ENCODE data around the gene RBM15B. TPM values are rescaled to one million over a fixed set of nuclear protein-coding genes. Genes with fewer than 3 reads are reported as not detected.
"Not testable (repeated sequence)": the region's sequence is repeated elsewhere in the genome, so short reads cannot be mapped to it uniquely, and the experiment has no call there.

Gene RBM15B
- total RNA-seq, 4 donors from 2014 or later, result 33.6 to 50.9 (median 41.7) TPM

DNA sequence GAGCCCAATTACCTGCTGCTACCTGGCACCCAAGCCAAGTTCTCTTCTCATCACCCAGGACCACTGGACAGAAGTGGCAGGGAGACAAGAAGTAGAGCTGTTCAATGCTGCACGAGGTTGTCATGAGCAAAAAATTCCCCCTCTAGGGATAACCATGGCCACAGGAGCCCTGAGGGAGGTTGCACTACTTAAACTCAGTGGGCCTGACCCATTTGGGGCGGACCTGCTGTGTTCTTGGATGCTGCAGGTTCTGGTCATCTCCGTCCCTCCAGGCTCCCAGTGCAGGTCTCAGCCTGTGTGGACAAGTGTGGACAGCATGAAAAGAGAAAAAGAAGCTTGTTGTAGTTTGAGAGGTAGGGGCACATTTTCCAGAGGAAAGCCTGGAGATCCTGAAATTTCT is 32.1 kb upstream of the RBM15B start:
- H3K27me3 ChIP-seq, result no peaks in the 10 kb centered on the region
- peaks cover 5% of the 10 kb centered on the region for H3K4me1 ChIP-seq
- 83% methylated on average over 3 of the region's 3 CpGs for WGBS
- H3K27ac ChIP-seq, result no peak overlapping the region
- no peaks in the 10 kb centered on the region for H3K9me3 ChIP-seq
- TF ChIP-seq, protein P1, sequence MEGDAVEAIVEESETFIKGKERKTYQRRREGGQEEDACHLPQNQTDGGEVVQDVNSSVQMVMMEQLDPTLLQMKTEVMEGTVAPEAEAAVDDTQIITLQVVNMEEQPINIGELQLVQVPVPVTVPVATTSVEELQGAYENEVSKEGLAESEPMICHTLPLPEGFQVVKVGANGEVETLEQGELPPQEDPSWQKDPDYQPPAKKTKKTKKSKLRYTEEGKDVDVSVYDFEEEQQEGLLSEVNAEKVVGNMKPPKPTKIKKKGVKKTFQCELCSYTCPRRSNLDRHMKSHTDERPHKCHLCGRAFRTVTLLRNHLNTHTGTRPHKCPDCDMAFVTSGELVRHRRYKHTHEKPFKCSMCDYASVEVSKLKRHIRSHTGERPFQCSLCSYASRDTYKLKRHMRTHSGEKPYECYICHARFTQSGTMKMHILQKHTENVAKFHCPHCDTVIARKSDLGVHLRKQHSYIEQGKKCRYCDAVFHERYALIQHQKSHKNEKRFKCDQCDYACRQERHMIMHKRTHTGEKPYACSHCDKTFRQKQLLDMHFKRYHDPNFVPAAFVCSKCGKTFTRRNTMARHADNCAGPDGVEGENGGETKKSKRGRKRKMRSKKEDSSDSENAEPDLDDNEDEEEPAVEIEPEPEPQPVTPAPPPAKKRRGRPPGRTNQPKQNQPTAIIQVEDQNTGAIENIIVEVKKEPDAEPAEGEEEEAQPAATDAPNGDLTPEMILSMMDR (IDR thresholded peaks at IDR 0.05), result no peak
- TF ChIP-seq POLR2AphosphoS5 (IDR thresholded peaks at IDR 0.05) (no peak), POLR2A (IDR thresholded peaks at IDR 0.05) (no peak), EP300 (IDR thresholded peaks at IDR 0.05) (no peak)
- no peaks in the 10 kb centered on the region for H3K36me3 ChIP-seq
- no peak overlapping the region for H3K4me3 ChIP-seq
- peak in 1 of 2 donors; percentile 29 for DNase-seq (ENCODE audit: low spot score in 2 of 2)

DNA sequence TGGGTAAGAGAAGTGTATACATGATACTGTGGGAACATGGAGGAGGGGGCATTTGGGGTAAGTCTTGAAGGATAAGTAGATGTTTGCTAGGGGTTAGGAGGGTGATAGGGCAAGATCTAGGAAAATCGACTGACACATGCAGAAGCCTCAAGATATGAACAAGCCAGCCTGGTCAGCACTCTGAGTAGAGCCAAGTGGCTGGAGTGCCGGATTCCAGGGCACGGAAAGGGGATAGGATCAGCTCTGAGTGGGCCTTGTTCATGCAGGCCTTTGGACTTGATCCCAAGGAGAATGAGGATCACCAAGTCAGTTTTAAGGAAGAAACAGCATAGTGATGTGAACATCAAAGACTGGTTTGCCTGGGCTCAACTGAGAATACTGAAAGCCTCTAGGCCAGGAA is 30.3 kb upstream of the RBM15B start:
- Histone ChIP-seq H3K4me3 (no peak overlapping the region), H3K9me3 (no peaks in the 10 kb centered on the region), H3K27ac (no peak overlapping the region), H3K27me3 (no peaks in the 10 kb centered on the region), H3K4me1 (peaks cover 5% of the 10 kb centered on the region), H3K36me3 (no peaks in the 10 kb centered on the region)
- TF ChIP-seq EP300 (IDR thresholded peaks at IDR 0.05) (no peak), POLR2AphosphoS5 (IDR thresholded peaks at IDR 0.05) (no peak), POLR2A (IDR thresholded peaks at IDR 0.05) (no peak)
- TF ChIP-seq, protein P1 (IDR thresholded peaks at IDR 0.05), result no peak
- 90% methylated on average over 3 of the region's 3 CpGs for WGBS
- peak in 1 of 2 donors; percentile 28 for DNase-seq (ENCODE audit: low spot score in 2 of 2)

DNA sequence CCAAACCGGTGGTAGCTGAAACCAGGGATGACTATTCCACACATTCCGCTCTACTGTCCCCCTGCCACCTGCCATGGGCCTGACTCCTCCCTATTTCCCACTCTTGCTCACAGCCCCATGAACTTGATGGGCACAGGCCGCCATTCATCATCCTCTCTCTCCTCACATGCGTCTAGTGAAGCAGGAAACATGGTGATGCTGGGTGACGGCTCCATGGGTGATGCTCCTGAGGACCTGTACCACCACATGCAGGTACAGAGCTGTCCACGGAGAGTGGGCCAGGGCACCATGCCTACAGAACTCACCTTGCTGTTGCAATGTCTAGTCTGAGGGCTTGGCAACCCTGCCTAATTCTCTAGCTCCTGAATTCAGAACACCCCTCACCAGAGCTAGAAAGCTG is 29.3 kb upstream of the RBM15B start:
- Histone ChIP-seq H3K36me3 (no peaks in the 10 kb centered on the region), H3K4me3 (no peak overlapping the region), H3K27ac (no peak overlapping the region), H3K27me3 (no peaks in the 10 kb centered on the region), H3K9me3 (no peaks in the 10 kb centered on the region), H3K4me1 (no peaks in the 10 kb centered on the region)
- peak in 1 of 2 donors; percentile 66 for DNase-seq (ENCODE audit: low spot score in 2 of 2)
- WGBS, result 93% methylated on average over 6 of the region's 6 CpGs
- TF ChIP-seq POLR2A (IDR thresholded peaks at IDR 0.05) (no peak), POLR2AphosphoS5 (IDR thresholded peaks at IDR 0.05) (no peak), EP300 (IDR thresholded peaks at IDR 0.05) (no peak)
- TF ChIP-seq, protein P1 (IDR thresholded peaks at IDR 0.05), result no peak

DNA sequence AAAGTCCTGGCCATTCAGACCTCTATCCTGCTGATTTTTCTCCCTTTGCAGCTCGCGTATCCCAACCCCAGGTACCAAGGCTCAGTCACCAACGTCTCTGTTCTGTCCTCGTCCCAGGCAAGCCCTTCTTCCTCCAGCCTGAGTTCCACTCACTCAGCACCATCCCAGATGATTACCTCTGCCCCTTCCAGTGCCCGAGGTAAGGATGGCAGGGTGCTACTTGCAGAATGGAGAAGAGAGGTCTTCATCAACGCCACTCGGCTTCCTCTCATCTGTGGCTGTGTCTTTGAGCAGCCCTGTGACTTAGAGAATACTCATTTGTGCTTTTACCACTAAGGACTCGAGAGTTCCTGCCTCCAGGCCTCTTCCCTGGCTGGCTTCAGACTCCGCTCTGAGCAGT is 28.6 kb upstream of the RBM15B start:
- DNase-seq (ENCODE audit: low spot score in 2 of 2), result peak in 1 of 2 donors; percentile 54
- no peaks in the 10 kb centered on the region for H3K27me3 ChIP-seq

DNA sequence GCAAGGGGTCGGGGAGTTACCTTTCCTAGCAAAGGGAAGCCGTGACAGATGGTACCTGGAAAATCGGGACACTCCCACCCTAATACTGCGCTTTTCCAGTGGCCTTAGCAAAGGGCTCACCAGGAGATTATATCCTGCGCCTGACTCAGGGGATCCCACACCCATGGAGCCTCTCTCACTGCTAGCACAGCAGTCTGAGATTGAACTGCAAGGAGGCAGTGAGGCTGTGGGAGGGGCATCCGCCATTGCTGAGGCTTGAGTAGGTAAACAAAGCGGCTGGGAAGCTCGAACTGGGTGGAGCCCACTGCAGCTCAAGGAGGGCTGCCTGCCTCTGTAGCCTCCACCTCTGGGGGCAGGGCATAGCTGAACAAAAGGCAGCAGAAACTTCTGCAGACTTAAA is 22.8 kb upstream of the RBM15B start:
- 90% methylated on average over 8 of the region's 8 CpGs for WGBS
- H3K4me1 ChIP-seq, H3K27me3 ChIP-seq, H3K9me3 ChIP-seq, H3K36me3 ChIP-seq, H3K4me3 ChIP-seq, H3K27ac ChIP-seq: not testable (repeated sequence)
- peak; percentile 21 to 50 for DNase-seq (ENCODE audit: low spot score in 2 of 2)

More for the DNA sequence above, 28.6 kb upstream of the RBM15B start:
- no peak overlapping the region for H3K27ac ChIP-seq
- H3K4me3 ChIP-seq, result no peak overlapping the region
- 86% methylated on average over 9 of the region's 9 CpGs for WGBS
- no peaks in the 10 kb centered on the region for H3K9me3 ChIP-seq
- no peak for TF ChIP-seq POLR2A (IDR thresholded peaks at IDR 0.05)
- TF ChIP-seq, protein P1 (IDR thresholded peaks at IDR 0.05), result no peak
- TF ChIP-seq POLR2AphosphoS5 (IDR thresholded peaks at IDR 0.05), result no peak
- TF ChIP-seq EP300 (IDR thresholded peaks at IDR 0.05), result no peak
- H3K4me1 ChIP-seq, result no peaks in the 10 kb centered on the region
- H3K36me3 ChIP-seq, result no peaks in the 10 kb centered on the region

DNA sequence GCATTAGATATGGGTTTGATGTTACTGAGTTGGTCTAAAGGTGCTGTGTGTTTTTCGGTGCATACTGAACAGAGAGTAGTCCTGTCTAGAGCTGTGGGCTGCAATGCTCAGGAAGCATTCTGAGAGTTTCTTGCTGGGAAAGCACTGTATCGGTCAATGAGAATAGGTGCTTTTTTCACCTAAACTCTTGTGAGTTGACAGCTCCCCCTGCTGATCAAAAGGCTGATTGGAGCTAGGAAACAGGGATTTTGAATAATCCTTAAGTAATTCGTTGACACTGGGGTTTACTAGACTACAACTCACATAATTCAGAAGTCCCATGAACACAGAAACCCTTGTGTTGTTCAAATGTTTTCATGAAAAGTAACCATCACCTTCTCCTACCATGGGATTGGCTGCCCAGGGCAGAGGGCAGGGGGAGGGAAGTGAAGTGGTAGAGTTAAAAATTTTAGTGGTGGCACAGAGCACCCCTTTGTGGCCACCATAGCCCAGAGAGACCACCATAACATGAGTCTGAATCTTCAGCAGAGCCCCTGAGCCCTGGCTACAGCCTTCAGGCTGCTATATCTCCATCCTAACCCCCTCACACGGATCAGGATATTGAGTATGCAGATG is 19.0 kb upstream of the RBM15B start:
- no peak overlapping the region for H3K27ac ChIP-seq
- no peak for TF ChIP-seq EP300 (IDR thresholded peaks at IDR 0.05)
- TF ChIP-seq, protein P1 (IDR thresholded peaks at IDR 0.05), result peak; percentile 50 to 61
- DNase-seq (ENCODE audit: low spot score in 2 of 2), result peak; percentile 35 to 38
- H3K27me3 ChIP-seq, result no peaks in the 10 kb centered on the region
- WGBS, result 27% methylated on average over 4 of the region's 4 CpGs
- no peaks in the 10 kb centered on the region for H3K4me1 ChIP-seq
- H3K36me3 ChIP-seq, result no peaks in the 10 kb centered on the region
- no peak overlapping the region for H3K4me3 ChIP-seq
- no peaks in the 10 kb centered on the region for H3K9me3 ChIP-seq
